NB4 (cell line): ENCODE measurements around the gene NTN1.
"Not testable (repeated sequence)": the region's sequence is repeated elsewhere in the genome, so short reads cannot be mapped to it uniquely, and the experiment has no call there.

ENCODE experiments used
- DNase-seq: peaks from one replicate; pipeline ENCODE4 v3.0.0; 2010; ENCODE audit warnings: low read depth
- H3K4me3 ChIP-seq: one replicate; pipeline ENCODE4 v1.5.1; 2011; ENCODE audit warnings: mild to moderate bottlenecking, low read depth, low read length, moderate library complexity
- CTCF ChIP-seq: IDR thresholded peaks from one replicate; pipeline ENCODE4 v1.5.1; 2012; ENCODE audit warnings: low read depth, low read length
- MAX ChIP-seq: IDR thresholded peaks from 2 replicates; pipeline ENCODE4 v1.6.1; 2011; ENCODE audit warnings: low read depth, low read length
- MYC ChIP-seq: IDR thresholded peaks from 2 replicates; pipeline ENCODE4 v1.6.1; 2011; ENCODE audit warnings: low read depth, low read length
- POLR2A ChIP-seq: IDR thresholded peaks from 2 replicates; pipeline ENCODE4 v1.6.1; 2011; ENCODE audit warnings: mild to moderate bottlenecking; ENCODE audit not compliant: insufficient read length; ENCODE audit errors: extremely low read depth

NTN1 gene

GRCh38 chr17:9253308-9253707, 232.0 kb downstream of the NTN1 start:
- no peak overlapping the region for H3K4me3 ChIP-seq
- DNase-seq: no peak
- TF ChIP-seq POLR2A (no peak), MYC (no peak), MAX (no peak), CTCF (no peak)

- no peak for DNase-seq
- no peak overlapping the region for H3K4me3 ChIP-seq
- TF ChIP-seq POLR2A (no peak), CTCF (no peak), MYC (no peak), MAX (no peak)
These were observed 233.5 kb downstream of the NTN1 start for GRCh38 chr17:9254841-9255240.

- H3K4me3 ChIP-seq: no peak overlapping the region
- no peak for TF ChIP-seq POLR2A
- TF ChIP-seq MYC: no peak
- no peak for TF ChIP-seq CTCF
- no peak for TF ChIP-seq MAX
- DNase-seq: no peak
These were observed 234.5 kb downstream of the NTN1 start for GRCh38 chr17:9255833-9256232.

GRCh38 chr17:9256361-9256750, 235.0 kb downstream of the NTN1 start:
- no peak for TF ChIP-seq POLR2A
- DNase-seq: no peak
- H3K4me3 ChIP-seq: no peak overlapping the region

- TF ChIP-seq CTCF (peak; percentile 16), POLR2A (no peak)
- peak; percentile 72 for DNase-seq
- no peak overlapping the region for H3K4me3 ChIP-seq
These were observed 235.7 kb downstream of the NTN1 start for GRCh38 chr17:9256751-9257629.

GRCh38 chr17:9257630-9257965, 236.3 kb downstream of the NTN1 start:
- DNase-seq, H3K4me3 ChIP-seq: not testable (repeated sequence)
